Measurements from ENCODE around the gene ATP11B.

The ATP11B gene

DNA sequence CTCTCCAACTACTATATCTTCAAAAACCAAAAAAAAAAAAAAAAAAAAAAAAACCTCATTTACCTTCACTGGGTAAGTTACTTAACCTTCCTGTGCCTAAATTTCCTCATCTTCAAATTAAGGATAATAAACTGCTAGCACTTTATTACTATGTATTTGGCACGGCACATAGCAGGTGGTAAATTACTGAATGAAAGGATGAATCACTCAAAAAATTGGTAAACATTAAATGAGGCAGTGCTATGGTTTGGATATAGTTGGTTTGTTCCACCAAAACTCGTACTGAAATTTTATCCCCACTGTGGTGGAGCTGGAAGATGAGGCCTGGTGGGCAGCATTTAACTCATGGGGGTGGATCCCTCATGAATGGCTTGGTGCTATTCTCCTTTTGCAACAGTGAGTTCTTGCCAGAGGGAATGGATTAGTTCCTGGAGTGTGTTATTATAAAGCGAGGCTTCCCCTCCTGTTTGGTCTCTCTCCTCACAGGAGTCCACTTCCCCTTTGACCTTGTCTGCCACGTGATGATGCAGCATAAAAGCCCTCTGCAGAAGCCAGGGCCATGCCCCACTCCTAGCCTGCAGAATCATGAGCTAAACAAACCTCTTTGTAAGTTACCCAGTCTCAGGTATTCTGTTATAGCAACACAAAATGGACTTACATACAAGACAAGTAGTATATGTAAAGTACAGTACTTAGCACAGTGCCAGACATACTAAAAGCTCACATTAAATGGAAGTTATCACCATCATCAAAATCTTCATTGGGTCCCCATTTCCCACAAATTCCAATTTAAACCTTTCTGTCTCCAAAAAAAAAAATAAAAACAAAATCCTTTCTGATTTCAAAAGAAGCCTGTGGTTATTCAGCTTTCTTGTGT, 166.4 kb downstream of the ATP11B start:
- DNase-seq = peak in 1 of 2 experiments; percentile 5

- DNase-seq = no peak
Observed at GRCh38 chr3:182962166-182962565, 168.9 kb downstream of the ATP11B start.

DNA sequence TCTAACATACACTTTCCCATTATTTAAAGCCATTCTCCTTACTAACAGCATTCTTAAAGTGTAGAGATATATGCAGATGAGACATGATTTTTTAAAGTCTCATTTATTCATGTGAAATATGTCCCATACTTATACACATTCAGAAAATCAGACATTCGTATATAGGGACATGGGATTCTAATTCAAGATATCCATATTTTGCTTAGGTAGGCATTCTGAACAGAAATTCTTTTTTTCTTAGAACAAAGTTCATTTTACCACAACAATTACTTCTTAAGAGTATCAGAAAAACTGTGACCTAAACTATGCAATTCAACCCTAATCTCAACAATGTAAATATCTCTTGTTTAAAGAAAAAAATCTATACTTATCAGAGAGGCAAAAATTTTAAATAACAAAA, 170.9 kb downstream of the ATP11B start:
- no peak for DNase-seq

- DNase-seq = no peak
Observed at GRCh38 chr3:182965861-182966366, 172.6 kb downstream of the ATP11B start.

DNA sequence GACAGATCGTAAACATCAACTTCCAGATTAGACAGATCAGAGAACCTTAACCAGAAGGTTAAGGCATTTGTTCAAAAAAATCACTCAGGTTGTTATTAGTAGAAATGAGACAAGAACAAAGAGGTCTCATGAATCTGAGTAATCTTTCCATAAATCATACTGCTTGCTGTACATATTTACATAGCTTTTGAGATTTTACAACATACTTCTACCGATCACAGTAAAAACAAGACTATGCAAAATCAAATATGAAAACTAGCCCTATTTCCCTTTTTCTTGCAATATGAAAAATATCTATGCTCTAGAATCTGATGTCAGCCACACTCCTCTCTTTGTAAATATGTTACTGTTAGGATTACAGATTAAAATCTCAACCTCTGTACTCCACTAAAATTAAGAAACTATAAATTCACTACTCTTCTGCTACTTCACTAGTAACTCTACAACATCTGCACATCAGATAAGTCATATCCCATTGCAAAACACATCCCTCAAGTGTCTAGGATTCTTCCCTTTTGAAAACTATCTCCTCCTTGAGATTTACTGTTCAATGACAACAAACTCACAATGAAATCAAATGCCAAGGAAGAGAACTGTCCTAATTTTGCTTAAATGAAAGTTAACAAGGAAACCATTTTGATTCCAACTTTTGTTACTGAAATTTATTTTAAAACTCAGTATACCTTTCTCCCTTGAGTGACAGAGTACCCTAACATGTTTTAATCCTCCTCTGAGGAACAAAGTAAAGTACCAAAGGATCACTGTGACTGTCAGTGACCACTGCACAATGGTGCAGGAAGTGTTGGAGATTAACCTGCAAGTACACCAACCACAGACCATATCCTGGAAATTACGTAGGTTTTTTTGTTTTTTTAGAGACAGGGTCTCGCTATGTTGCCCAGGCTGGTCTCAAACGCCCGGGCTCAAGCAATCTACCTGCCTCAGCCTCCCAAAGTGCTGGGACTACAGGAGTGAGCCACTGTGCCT, 174.2 kb downstream of the ATP11B start:
- DNase-seq = no peak

DNA sequence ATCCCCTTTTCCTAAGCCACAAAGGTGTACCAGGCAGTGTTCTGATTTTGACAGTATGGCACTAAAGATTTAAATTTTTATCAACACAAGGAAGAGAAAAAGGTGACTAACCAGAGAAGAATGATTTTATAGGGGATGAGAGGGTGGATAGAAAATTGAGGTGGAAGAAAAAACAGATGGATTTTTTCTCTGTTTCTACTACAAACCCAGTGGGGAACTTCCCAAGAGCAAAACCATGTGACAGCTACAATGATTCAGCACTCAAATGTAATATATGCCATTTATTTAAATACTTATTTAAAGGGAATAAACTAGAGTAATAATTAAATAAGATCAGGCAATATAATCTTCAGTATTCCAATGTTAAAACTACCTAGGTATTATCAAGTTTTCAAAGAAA, 176.0 kb downstream of the ATP11B start:
- no peak for DNase-seq

- DNase-seq = no peak
Observed at GRCh38 chr3:182969853-182970252, 176.5 kb downstream of the ATP11B start.

DNA sequence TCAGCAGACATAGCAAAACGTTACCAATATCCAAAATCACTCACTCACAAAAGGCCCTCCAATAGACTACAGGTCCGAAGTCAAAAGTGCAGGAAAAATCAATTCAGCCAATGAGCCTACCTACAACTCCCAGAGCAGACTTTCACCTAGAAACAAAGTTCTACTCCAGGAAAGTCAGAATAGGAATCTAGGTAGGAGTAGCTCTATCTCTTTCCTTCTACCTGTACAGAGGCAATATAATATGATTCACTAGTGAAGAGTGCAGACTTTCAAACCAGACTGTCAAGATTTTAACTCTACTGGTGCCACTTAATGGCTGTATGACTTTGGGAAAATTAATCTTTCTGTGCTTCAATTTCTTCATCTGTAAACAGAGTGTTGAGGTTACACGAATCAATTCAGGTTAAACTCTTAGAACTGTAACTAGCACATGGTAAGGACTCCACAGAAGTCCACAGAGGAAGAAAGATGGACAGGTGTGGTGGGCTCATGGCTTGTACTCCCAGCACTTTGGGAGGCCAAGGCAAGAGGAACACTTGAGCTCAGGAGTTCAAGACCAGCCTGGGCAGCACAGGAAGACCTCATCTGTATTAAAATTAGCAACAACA, 177.6 kb downstream of the ATP11B start:
- no peak for DNase-seq

All from Kasumi-1 (cell line).